NB4 (cell line): ENCODE data around the gene AP4M1.

Experiments
- DNase-seq: peaks from one replicate; pipeline ENCODE4 v3.0.0; 2010; ENCODE audit warnings: low read depth
- H3K4me3 ChIP-seq: one replicate; pipeline ENCODE4 v1.5.1; 2011; ENCODE audit warnings: mild to moderate bottlenecking, low read depth, low read length, moderate library complexity
- MYC ChIP-seq: IDR thresholded peaks from 2 replicates; pipeline ENCODE4 v1.6.1; 2011; ENCODE audit warnings: low read depth, low read length
- POLR2A ChIP-seq: IDR thresholded peaks from 2 replicates; pipeline ENCODE4 v1.6.1; 2011; ENCODE audit warnings: mild to moderate bottlenecking; ENCODE audit not compliant: insufficient read length; ENCODE audit errors: extremely low read depth
- TF ChIP-seq, protein P1 (sequence below): IDR thresholded peaks from one replicate; pipeline ENCODE4 v1.5.1; 2012; ENCODE audit warnings: low read depth, low read length
- TF ChIP-seq, protein P2 (sequence below): IDR thresholded peaks from 2 replicates; pipeline ENCODE4 v1.6.1; 2011; ENCODE audit warnings: low read depth, low read length

Gene AP4M1

DNA sequence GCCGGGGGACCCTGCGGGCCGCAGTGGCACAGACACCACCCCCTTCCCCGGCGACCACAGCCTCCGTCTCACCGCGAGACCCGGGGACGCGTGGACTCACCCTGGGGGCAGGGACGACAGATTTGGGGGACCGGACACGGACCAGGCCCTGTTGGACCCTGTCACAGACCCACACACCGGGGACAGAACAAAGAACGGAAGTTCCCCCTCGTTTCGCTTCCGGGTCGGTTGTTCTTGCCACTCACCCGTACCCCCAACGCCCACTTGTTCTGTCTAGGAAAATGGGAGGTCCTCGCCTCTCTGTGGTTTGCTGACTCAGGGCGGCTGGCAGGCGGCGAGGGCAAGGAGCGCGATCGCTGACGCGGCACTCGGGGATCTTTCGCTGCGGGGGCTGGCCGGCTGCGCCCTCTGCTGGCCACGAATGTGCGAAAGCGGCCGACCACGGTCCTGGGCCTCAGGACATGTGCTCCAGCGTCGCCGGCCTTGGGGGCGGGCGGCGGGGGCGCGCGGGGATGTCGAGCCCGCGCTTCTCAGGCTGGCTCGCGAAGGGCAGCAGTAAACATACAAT lies 19.8 kb upstream of the AP4M1 start, which contains the start of gene ZNF3:
TSS of gene ZNF3 (minus strand) at position 189 of the 568 bp plus-strand sequence. CDS start 4,366 bp downstream, outside the sequence.
- H3K4me3 ChIP-seq, result peak within 1 kb of the TSS; percentile 97
- DNase-seq, result peak; percentile 100
- peak; percentile 88 for TF ChIP-seq POLR2A
- TF ChIP-seq MYC, result peak; percentile 99
- TF ChIP-seq, protein P1, sequence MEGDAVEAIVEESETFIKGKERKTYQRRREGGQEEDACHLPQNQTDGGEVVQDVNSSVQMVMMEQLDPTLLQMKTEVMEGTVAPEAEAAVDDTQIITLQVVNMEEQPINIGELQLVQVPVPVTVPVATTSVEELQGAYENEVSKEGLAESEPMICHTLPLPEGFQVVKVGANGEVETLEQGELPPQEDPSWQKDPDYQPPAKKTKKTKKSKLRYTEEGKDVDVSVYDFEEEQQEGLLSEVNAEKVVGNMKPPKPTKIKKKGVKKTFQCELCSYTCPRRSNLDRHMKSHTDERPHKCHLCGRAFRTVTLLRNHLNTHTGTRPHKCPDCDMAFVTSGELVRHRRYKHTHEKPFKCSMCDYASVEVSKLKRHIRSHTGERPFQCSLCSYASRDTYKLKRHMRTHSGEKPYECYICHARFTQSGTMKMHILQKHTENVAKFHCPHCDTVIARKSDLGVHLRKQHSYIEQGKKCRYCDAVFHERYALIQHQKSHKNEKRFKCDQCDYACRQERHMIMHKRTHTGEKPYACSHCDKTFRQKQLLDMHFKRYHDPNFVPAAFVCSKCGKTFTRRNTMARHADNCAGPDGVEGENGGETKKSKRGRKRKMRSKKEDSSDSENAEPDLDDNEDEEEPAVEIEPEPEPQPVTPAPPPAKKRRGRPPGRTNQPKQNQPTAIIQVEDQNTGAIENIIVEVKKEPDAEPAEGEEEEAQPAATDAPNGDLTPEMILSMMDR, result peak; percentile 87
- TF ChIP-seq, protein P2, sequence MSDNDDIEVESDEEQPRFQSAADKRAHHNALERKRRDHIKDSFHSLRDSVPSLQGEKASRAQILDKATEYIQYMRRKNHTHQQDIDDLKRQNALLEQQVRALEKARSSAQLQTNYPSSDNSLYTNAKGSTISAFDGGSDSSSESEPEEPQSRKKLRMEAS, result peak; percentile 97

GRCh38 chr7:100082978-100083377 lies 18.5 kb upstream of the AP4M1 start:
- TF ChIP-seq MYC, result no peak
- H3K4me3 ChIP-seq, result no peak overlapping the region
- no peak for DNase-seq

- H3K4me3 ChIP-seq, result no peak overlapping the region
- TF ChIP-seq MYC (peak; percentile 43; the same call in 1 of the 2 replicates), POLR2A (no peak)
- TF ChIP-seq, protein P1, result no peak
- TF ChIP-seq, protein P2, result no peak
- DNase-seq, result peak; percentile 58
Observed at GRCh38 chr7:100085515-100085914, 15.9 kb upstream of the AP4M1 start.

DNA sequence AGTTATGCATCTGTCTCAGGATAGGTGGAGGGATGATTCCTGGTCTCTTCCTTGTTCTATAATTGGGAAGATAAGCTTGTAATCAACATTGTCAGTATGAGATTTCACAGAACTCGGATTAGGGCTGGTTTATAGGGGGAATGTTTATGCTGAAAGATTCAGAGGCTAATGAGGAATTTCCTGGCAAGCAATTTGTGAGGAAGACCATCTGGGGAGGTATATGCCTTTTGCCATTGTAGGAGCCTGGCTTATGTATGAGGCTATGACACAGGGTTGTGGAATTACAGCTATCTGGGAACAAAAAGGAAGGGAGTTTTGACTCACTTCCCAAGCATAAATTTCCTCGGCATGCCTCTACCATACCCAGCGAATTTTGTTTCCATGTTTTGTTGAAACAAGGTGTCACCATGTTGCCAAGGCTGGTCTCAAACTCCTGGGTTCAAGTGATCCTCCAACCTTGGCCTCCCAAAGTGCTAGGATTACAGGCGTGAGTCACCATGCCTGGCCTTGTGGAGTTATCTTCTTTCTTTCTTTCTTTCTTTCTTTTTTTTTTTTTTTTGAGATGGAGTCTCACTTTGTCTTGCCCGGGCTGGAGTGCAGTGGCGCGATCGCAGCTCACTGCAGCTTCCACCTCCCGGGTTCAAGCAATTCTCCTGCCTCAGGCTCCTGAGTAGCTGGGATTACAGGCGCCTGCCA lies 14.2 kb upstream of the AP4M1 start:
- TF ChIP-seq, protein P2, result no peak
- DNase-seq, result no peak
- no peak overlapping the region for H3K4me3 ChIP-seq

DNA sequence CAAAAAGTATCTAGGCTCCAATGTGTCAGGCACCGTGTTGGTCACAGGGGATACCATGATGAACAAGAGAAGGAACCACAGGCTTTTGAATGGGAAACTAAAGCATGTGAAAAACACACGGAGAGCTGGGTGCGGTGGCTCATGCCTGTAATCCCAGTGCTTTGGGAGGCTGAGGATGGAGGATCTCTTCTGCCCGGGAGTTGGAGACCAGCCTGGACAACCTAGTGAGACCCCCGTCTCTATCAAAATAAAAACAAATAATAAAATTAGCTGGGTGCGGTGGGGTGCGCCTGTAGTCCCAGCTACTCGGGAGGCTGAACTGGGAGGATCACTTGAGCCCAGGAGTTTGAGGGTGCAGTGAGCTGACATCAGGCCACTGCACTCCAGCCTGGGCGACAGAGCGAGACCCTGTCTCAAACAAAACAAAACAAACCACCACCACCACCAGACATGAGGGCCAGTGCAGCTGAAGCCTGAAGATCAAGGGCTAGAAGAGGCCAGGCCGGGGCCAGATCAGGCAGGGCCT lies 13.3 kb upstream of the AP4M1 start:
- TF ChIP-seq MYC, result no peak
- TF ChIP-seq, protein P2, result no peak
- TF ChIP-seq POLR2A, result no peak
- TF ChIP-seq, protein P1, result no peak

DNA sequence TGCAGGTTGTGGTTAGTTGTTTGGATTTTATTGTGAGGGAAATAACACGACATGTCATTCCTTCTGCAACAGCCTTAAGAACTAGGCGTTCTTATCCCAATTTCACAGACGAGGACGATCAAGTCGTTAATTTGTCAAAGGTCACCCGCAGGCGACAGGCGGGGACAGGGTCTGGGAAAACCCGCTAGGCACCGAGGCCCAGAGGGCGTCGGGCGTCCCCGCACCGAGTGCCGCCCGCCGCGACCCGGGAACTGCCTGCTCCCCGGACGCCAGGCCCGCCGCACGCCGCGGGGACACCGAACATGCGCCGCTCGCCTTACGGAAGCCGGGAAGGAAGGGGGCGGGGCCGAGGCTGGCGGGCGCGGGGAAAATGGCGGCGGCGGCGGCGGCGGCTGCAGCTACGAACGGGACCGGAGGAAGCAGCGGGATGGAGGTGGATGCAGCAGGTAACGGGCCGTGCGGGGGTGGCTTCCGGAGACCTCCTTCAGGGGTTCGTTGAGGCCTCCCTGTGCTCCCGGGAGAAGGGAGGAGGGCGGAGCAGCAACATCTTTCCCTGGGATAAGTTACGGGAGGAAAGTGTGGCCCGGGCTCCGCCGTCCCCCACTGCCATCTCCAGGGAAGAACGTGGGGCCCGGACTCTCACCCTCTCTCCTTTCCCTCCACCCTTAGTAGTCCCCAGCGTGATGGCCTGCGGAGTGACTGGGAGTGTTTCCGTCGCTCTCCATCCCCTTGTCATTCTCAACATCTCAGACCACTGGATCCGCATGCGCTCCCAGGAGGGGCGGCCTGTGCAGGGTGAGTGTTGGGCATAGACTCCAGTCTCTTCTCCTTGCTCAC lies 12.6 kb upstream of the AP4M1 start, which contains the start of gene COPS6:
TSS of gene COPS6 (plus strand) at position 349 of the 837 bp plus-strand sequence. CDS start at position 371, 22 bp downstream.
- H3K4me3 ChIP-seq, result peak within 1 kb of the TSS; percentile 94
- TF ChIP-seq POLR2A (peak; percentile 98), MYC (peak; percentile 94)
- TF ChIP-seq, protein P1, result no peak
- TF ChIP-seq, protein P2, result peak; percentile 92
- peak; percentile 92 for DNase-seq

More for the DNA sequence above, 13.3 kb upstream of the AP4M1 start:
- DNase-seq, result no peak
- peak overlapping the region; percentile 66 for H3K4me3 ChIP-seq
